Panc1 (cell line): ENCODE results near the gene IL20RA. TPM values are rescaled to one million over a fixed set of nuclear protein-coding genes. Genes with fewer than 3 reads are reported as not detected.
"Not testable (repeated sequence)": the region's sequence is repeated elsewhere in the genome, so short reads cannot be mapped to it uniquely, and the experiment has no call there.

Experiments
- ATAC-seq: fragments of 200-7000 bp; cut with Tn5 transposase; 2 replicates; pipeline ENCODE4 v1.9.1; 2020; ENCODE audit warnings: mild to moderate bottlenecking, moderate library complexity
- BruUV-seq: library from RNA; stranded (reverse); fragments of 400-500 nt; replicated peaks from 2 replicates; lab custom pipeline; 2021; lab: Mats Ljungman, UMichigan
- CTCF ChIA-PET: fragments of 300-600 bp; sonication (Branson Sonifier 250); formaldehyde crosslinking; loops from one replicate; lab custom pipeline; 2022; ENCODE audit warnings: antibody characterized with exemption; lab: Charles Lee
- POLR2A ChIA-PET: fragments of 300-600 bp; sonication (Branson Sonifier 250); formaldehyde crosslinking; loops from one replicate; lab custom pipeline; 2022; ENCODE audit warnings: antibody characterized with exemption; lab: Charles Lee
- DNase-seq: peaks from one replicate; pipeline ENCODE4 v3.0.0-alpha.2; 2010; ENCODE audit warnings: low read depth, low spot score
- H3K27ac ChIP-seq: 2 replicates; pipeline ENCODE4 v1.5.1; 2011; ENCODE audit warnings: mild to moderate bottlenecking, low read length, inconsistent platforms
- H3K27me3 ChIP-seq: fragments of 200-500 bp; sonication (Bioruptor generic); 2 replicates; pipeline ENCODE4 v1.6.0; 2014; ENCODE audit warnings: low read length, inconsistent platforms; ENCODE audit not compliant: control insufficient read depth, insufficient read depth
- H3K36me3 ChIP-seq: fragments of 200-500 bp; sonication (Bioruptor generic); 2 replicates; pipeline ENCODE4 v1.5.1; 2014; ENCODE audit warnings: inconsistent platforms, mild to moderate bottlenecking, low read length, moderate library complexity; ENCODE audit not compliant: control insufficient read depth, insufficient read depth
- H3K4me1 ChIP-seq: 2 replicates; pipeline ENCODE4 v1.5.1; 2011; ENCODE audit warnings: inconsistent platforms, mild to moderate bottlenecking, low read length, moderate library complexity; ENCODE audit not compliant: control insufficient read depth, insufficient read depth
- H3K4me3 ChIP-seq, 2 experiments: 2 replicates each; pipeline ENCODE4 v1.5.1; 2011 to 2012; ENCODE audit warnings: low read depth in 2 of 2, low read length in 2 of 2, mild to moderate bottlenecking in 2 of 2, inconsistent platforms in 1 of 2, moderate library complexity in 1 of 2
- H3K9me3 ChIP-seq: fragments of 200-500 bp; sonication (Bioruptor generic); 2 replicates; pipeline ENCODE4 v1.5.1; 2014; ENCODE audit warnings: low read depth, mild to moderate bottlenecking, inconsistent platforms, low read length, moderate library complexity; ENCODE audit not compliant: control insufficient read depth, insufficient read depth
- POLR2AphosphoS5 ChIP-seq: IDR thresholded peaks from 2 replicates; pipeline ENCODE4 v1.6.1; 2012; ENCODE audit warnings: mild to moderate bottlenecking, low read depth, low read length, moderate library complexity
- SIN3A ChIP-seq: IDR thresholded peaks from 2 replicates; pipeline ENCODE4 v1.6.1; 2012; ENCODE audit warnings: low read depth, mild to moderate bottlenecking, low read length, moderate library complexity, borderline replicate concordance; ENCODE audit not compliant: insufficient read depth
- TCF7L2 ChIP-seq: IDR thresholded peaks from 2 replicates; pipeline ENCODE4 v1.6.1; 2011; ENCODE audit warnings: mild to moderate bottlenecking, low read depth, low read length, inconsistent platforms
- in situ Hi-C: cut with HindIII; loops from 2 replicates; pipeline ENCODE4 v1.10.0; 2016; ENCODE audit warnings: low sequenced_read_pairs, low pct_unique_long_range_greater_than_20kb
- intact Hi-C: fragments of 100-400 bp; cut with micrococcal nuclease; formaldehyde crosslinking; loops from one replicate; pipeline ENCODE4 v1.10.0; 2022; ENCODE audit not compliant: unreplicated experiment
- total RNA-seq: library from RNA; stranded (reverse); gene quantifications from one replicate; pipeline ENCODE4 v1.2.1, GENCODE V29; 2021; ENCODE audit not compliant: unreplicated experiment
- TF ChIP-seq, protein P1 (sequence below): fragments of 450-650 bp; IDR thresholded peaks from 2 replicates; pipeline ENCODE4 v1.5.1; 2017; ENCODE audit warnings: mild to moderate bottlenecking
- TF ChIP-seq, protein P2 (sequence below), 2 experiments: IDR thresholded peaks; 2 replicates each; pipeline ENCODE4 v1.6.1; 2011 to 2012; ENCODE audit warnings: low read depth in 2 of 2, control low read depth in 1 of 2, low read length in 1 of 2, mild to moderate bottlenecking in 1 of 2, moderate library complexity in 1 of 2; ENCODE audit not compliant: insufficient read depth in 1 of 2

IL20RA gene
- total RNA-seq, 1 experiment from 2014 or later = not detected

DNA sequence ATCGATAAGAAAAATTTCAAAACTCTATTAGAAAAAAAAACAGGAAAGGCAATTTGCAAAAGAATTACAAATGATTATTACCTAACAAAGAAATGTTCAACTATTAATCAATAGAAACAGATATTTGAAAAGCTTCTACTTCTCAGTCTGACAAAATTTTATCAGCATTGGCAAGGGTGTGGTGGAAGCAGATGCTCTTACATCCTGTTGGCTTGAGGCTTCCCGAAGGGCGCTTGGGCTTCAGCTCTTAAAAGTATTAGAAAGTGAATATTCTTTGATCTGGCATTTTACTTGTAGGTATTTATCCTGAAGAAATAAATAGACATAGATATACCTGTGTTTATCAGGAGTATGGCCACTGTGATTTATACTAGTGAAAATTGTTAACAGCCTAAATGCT is 84.0 kb downstream of the IL20RA start:
- in situ Hi-C loops = no loop called here
- H3K27ac ChIP-seq = no peak overlapping the region
- no peaks in the 10 kb centered on the region for H3K4me1 ChIP-seq
- ATAC-seq = no peak
- BruUV-seq = no TSS peak
- no peak for DNase-seq
- no peak overlapping the region for H3K4me3 ChIP-seq
- TF ChIP-seq, protein P1, sequence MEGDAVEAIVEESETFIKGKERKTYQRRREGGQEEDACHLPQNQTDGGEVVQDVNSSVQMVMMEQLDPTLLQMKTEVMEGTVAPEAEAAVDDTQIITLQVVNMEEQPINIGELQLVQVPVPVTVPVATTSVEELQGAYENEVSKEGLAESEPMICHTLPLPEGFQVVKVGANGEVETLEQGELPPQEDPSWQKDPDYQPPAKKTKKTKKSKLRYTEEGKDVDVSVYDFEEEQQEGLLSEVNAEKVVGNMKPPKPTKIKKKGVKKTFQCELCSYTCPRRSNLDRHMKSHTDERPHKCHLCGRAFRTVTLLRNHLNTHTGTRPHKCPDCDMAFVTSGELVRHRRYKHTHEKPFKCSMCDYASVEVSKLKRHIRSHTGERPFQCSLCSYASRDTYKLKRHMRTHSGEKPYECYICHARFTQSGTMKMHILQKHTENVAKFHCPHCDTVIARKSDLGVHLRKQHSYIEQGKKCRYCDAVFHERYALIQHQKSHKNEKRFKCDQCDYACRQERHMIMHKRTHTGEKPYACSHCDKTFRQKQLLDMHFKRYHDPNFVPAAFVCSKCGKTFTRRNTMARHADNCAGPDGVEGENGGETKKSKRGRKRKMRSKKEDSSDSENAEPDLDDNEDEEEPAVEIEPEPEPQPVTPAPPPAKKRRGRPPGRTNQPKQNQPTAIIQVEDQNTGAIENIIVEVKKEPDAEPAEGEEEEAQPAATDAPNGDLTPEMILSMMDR = no peak
- TF ChIP-seq POLR2AphosphoS5 (no peak), SIN3A (no peak), TCF7L2 (no peak)
- H3K9me3 ChIP-seq = no peaks in the 10 kb centered on the region
- ChIA-PET POLR2A (no interaction called here), CTCF (no interaction called here)
- H3K27me3 ChIP-seq = no peaks in the 10 kb centered on the region
- H3K36me3 ChIP-seq = no peaks in the 10 kb centered on the region
- intact Hi-C loops = no loop called here

DNA sequence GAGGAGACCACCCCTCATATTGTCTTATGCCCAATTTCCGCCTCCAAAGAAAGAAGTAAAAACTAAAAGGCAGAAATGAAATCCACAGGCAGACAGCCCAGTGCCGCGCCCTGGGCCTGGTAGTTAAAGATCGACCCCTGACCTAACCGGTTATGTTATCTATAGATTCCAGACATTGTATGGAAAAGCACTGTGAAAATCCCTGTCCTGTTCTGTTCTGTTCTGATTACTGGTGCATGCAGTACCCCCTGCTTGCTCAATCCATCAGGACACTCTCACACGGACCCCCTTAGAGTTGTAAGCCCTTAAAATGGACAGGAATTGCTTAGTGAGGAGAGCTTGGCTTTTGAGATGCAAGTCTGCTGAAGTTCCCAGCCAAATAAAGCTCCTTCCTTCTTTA is 84.8 kb downstream of the IL20RA start:
- H3K36me3 ChIP-seq, ATAC-seq, H3K9me3 ChIP-seq, BruUV-seq, intact Hi-C loops, POLR2A ChIA-PET, DNase-seq, CTCF ChIA-PET, H3K27me3 ChIP-seq, H3K27ac ChIP-seq, H3K4me1 ChIP-seq, H3K4me3 ChIP-seq, in situ Hi-C loops: not testable (repeated sequence)

DNA sequence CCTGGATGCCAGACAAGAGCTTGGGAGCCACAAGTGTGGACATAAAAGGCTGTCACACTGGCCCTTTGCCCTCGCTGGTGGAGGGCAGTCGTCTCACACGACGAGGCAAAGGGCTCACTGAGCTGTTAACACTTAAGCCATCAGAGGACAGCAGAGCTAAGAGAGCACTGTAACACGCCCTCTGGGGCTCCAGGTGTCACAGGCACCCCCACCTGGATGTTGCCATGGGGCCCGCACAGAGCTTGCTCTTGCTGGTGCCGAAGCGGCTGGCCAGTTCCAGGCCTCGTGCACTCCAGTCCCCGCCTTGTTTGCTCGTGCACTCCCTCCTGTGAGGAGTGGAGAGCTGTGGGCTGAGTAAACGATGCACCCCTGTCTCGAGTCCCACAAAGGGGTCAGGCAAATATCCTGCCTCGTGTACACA is 85.3 kb downstream of the IL20RA start:
- intact Hi-C loops (no loop called here), in situ Hi-C loops (no loop called here)
- ATAC-seq (peak; percentile 56; the same call in 1 of the 2 replicates), DNase-seq (no peak)
- Histone ChIP-seq H3K36me3 (no peaks in the 10 kb centered on the region), H3K27me3 (no peaks in the 10 kb centered on the region), H3K4me3 (no peak overlapping the region), H3K4me1 (no peaks in the 10 kb centered on the region), H3K27ac (no peak overlapping the region), H3K9me3 (no peaks in the 10 kb centered on the region)
- ChIA-PET CTCF (no interaction called here), POLR2A (no interaction called here)
- TF ChIP-seq, protein P1 = no peak
- TF ChIP-seq, protein P2, sequence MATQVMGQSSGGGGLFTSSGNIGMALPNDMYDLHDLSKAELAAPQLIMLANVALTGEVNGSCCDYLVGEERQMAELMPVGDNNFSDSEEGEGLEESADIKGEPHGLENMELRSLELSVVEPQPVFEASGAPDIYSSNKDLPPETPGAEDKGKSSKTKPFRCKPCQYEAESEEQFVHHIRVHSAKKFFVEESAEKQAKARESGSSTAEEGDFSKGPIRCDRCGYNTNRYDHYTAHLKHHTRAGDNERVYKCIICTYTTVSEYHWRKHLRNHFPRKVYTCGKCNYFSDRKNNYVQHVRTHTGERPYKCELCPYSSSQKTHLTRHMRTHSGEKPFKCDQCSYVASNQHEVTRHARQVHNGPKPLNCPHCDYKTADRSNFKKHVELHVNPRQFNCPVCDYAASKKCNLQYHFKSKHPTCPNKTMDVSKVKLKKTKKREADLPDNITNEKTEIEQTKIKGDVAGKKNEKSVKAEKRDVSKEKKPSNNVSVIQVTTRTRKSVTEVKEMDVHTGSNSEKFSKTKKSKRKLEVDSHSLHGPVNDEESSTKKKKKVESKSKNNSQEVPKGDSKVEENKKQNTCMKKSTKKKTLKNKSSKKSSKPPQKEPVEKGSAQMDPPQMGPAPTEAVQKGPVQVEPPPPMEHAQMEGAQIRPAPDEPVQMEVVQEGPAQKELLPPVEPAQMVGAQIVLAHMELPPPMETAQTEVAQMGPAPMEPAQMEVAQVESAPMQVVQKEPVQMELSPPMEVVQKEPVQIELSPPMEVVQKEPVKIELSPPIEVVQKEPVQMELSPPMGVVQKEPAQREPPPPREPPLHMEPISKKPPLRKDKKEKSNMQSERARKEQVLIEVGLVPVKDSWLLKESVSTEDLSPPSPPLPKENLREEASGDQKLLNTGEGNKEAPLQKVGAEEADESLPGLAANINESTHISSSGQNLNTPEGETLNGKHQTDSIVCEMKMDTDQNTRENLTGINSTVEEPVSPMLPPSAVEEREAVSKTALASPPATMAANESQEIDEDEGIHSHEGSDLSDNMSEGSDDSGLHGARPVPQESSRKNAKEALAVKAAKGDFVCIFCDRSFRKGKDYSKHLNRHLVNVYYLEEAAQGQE (IDR thresholded peaks at IDR 0.05; ENCODE audit: insufficient read depth in 1 of 2, low read depth in 2 of 2, low read length in 1 of 2) = no peak
- TF ChIP-seq POLR2AphosphoS5 (no peak), TCF7L2 (no peak)
- BruUV-seq = no TSS peak
